ENCODE results near the gene SRSF4.

GRCh38 chr1:29196863-29197589 lies 15.3 kb upstream of the SRSF4 start:
- no peak for TF ChIP-seq CTCF (conservative IDR thresholded peaks at IDR 0.05 in 1 of 2, IDR thresholded peaks at IDR 0.05 in 1 of 2; ENCODE audit: low read depth in 1 of 2, low read length in 2 of 2)
- TF ChIP-seq EZH2 (IDR thresholded peaks at IDR 0.05; ENCODE audit: low read length, missing control alignments) = no peak

Data from fibroblast of lung (primary cell).